DND-41 (cell line): ENCODE measurements around the gene CARD11.

Experiments
- ATAC-seq: fragments of 200-7000 bp; cut with Tn5 transposase; 3 replicates; pipeline ENCODE4 v1.9.1; 2021; ENCODE audit warnings: low read depth; ENCODE audit not compliant: insufficient read depth
- DNase-seq: peaks from one replicate; pipeline ENCODE4 v3.0.0-alpha.2; 2020
- H2AFZ ChIP-seq: 2 replicates; pipeline ENCODE4 v1.6.0; 2012; ENCODE audit warnings: low read depth, low read length
- H3K27ac ChIP-seq: 2 replicates; pipeline ENCODE4 v1.5.1; 2012; ENCODE audit warnings: low read length, inconsistent platforms
- H3K27me3 ChIP-seq: fragments of 200-600 bp; sonication (generic); 2 replicates; pipeline ENCODE4 v1.6.0; 2012; ENCODE audit warnings: low read length, mild to moderate bottlenecking, inconsistent platforms; ENCODE audit not compliant: insufficient read depth, poor library complexity
- H3K36me3 ChIP-seq: 2 replicates; pipeline ENCODE4 v1.5.1; 2012; ENCODE audit warnings: low read length, inconsistent platforms; ENCODE audit not compliant: insufficient read depth
- H3K4me1 ChIP-seq: 2 replicates; pipeline ENCODE4 v1.5.1; 2012; ENCODE audit warnings: mild to moderate bottlenecking, low read length; ENCODE audit not compliant: insufficient read depth
- H3K4me2 ChIP-seq: 2 replicates; pipeline ENCODE4 v1.6.0; 2012; ENCODE audit warnings: mild to moderate bottlenecking, moderate library complexity, low read length, inconsistent platforms; ENCODE audit not compliant: insufficient read depth
- H3K4me3 ChIP-seq, 2 experiments: fragments of 200-600 bp in 1 of 2; shearing (Covaris generic) in 1 of 2; 2 replicates each; pipeline ENCODE4 v1.5.1; 2012 to 2016; ENCODE audit warnings: inconsistent platforms in 2 of 2, low read length in 2 of 2, mild to moderate bottlenecking in 2 of 2, low read depth in 1 of 2, moderate library complexity in 1 of 2
- H3K79me2 ChIP-seq: 2 replicates; pipeline ENCODE4 v1.6.0; 2012; ENCODE audit warnings: low read length, inconsistent platforms; ENCODE audit not compliant: insufficient read depth
- H3K9ac ChIP-seq: 2 replicates; pipeline ENCODE4 v1.6.0; 2012; ENCODE audit warnings: low read depth, mild to moderate bottlenecking, inconsistent platforms, low read length, moderate library complexity
- H3K9me3 ChIP-seq: 2 replicates; pipeline ENCODE4 v1.5.1; 2012; ENCODE audit warnings: low read length, moderate library complexity, mild to moderate bottlenecking, inconsistent platforms; ENCODE audit not compliant: insufficient read depth, severe bottlenecking
- H4K20me1 ChIP-seq: 2 replicates; pipeline ENCODE4 v1.6.0; 2012; ENCODE audit warnings: low read length; ENCODE audit not compliant: insufficient read depth
- CTCF ChIP-seq: IDR thresholded peaks from 2 replicates; pipeline ENCODE4 v1.5.1; 2012; ENCODE audit warnings: borderline replicate concordance, low read length, moderate library complexity, mild to moderate bottlenecking; ENCODE audit not compliant: poor library complexity, severe bottlenecking; ENCODE audit errors: extremely low read depth
- EZH2 ChIP-seq: IDR thresholded peaks from 3 replicates; pipeline ENCODE4 v1.6.1; 2012; ENCODE audit warnings: borderline replicate concordance, low read depth, mild to moderate bottlenecking, moderate library complexity, low read length, inconsistent platforms; ENCODE audit not compliant: severe bottlenecking

The CARD11 gene

GRCh38 chr7:3020416-3020815 lies 23.3 kb downstream of the CARD11 start:
- H3K9me3 ChIP-seq, result peaks cover 6% of the 10 kb centered on the region
- H4K20me1 ChIP-seq, result no peaks in the 10 kb centered on the region
- H3K79me2 ChIP-seq, result no peaks in the 10 kb centered on the region
- H3K4me2 ChIP-seq, result no peak overlapping the region
- DNase-seq (no peak), ATAC-seq (no peak)
- no peak overlapping the region for H2AFZ ChIP-seq
- no peaks in the 10 kb centered on the region for H3K4me1 ChIP-seq
- no peaks in the 10 kb centered on the region for H3K27me3 ChIP-seq
- H3K27ac ChIP-seq, result no peak overlapping the region
- H3K36me3 ChIP-seq, result no peaks in the 10 kb centered on the region
- no peak overlapping the region for H3K9ac ChIP-seq
- TF ChIP-seq EZH2, result no peak
- TF ChIP-seq CTCF, result no peak
- H3K4me3 ChIP-seq, result no peak overlapping the region

- Histone ChIP-seq H3K36me3 (no peaks in the 10 kb centered on the region), H3K4me3 (no peak overlapping the region), H4K20me1 (no peaks in the 10 kb centered on the region), H3K4me1 (no peaks in the 10 kb centered on the region), H3K79me2 (no peaks in the 10 kb centered on the region), H3K27ac (no peak overlapping the region), H3K27me3 (no peaks in the 10 kb centered on the region), H2AFZ (no peak overlapping the region), H3K9ac (no peak overlapping the region), H3K4me2 (no peak overlapping the region), H3K9me3 (peaks cover 6% of the 10 kb centered on the region)
- DNase-seq (no peak), ATAC-seq (no peak)
- no peak for TF ChIP-seq CTCF
- no peak for TF ChIP-seq EZH2
These were observed 23.9 kb downstream of the CARD11 start for GRCh38 chr7:3019801-3020200.

- H3K36me3 ChIP-seq, result no peaks in the 10 kb centered on the region
- TF ChIP-seq CTCF, result no peak
- TF ChIP-seq EZH2, result no peak
- no peaks in the 10 kb centered on the region for H3K4me1 ChIP-seq
- H4K20me1 ChIP-seq, result no peaks in the 10 kb centered on the region
- H2AFZ ChIP-seq, result no peak overlapping the region
- H3K9ac ChIP-seq, result no peak overlapping the region
- DNase-seq, result no peak
- ATAC-seq, result no peak
- H3K79me2 ChIP-seq, result no peaks in the 10 kb centered on the region
- H3K9me3 ChIP-seq, result no peaks in the 10 kb centered on the region
- H3K27ac ChIP-seq, result no peak overlapping the region
- H3K4me3 ChIP-seq, result no peak overlapping the region
- no peak overlapping the region for H3K4me2 ChIP-seq
- no peaks in the 10 kb centered on the region for H3K27me3 ChIP-seq
These were observed 29.5 kb downstream of the CARD11 start for GRCh38 chr7:3013975-3014792.
